ENCODE results near the gene NRAP.

Gene NRAP

DNA sequence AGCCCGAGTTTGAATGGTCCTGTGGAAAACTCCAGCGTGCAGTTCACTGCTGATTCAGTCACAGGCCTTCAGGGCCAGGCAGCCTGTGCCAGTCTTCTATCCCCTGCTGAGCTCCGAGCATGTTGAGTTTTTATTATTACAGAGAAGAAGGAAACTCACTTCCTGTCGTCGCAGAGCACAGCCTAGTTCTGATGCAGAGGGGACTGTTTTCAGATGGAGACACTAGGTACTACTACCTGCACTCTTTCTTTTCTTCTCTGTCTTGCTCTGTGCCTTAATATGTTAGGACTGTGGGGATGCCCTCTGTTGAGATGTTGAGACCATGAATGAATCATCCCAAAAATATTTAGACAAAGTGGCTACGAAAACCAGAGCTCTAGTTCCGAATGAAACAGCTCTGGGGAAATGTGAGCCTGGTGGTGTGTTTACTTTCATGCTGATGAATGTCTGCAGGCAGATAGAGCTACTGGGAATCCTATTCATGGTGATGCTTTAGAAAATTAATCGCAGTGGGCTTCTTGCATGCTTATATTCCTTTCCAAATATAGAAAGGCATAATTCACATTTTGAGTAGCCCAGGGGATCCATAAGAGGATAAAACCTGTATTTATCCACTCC, 45.5 kb upstream of the NRAP start (continued):
- TF ChIP-seq ZNF366 (tag by site-specific recombination; conservative IDR thresholded peaks at IDR 0.05) = 0 out of 2 replicates have a peak, but pooled peaks have one; percentile 20
- TF ChIP-seq, protein P1, sequence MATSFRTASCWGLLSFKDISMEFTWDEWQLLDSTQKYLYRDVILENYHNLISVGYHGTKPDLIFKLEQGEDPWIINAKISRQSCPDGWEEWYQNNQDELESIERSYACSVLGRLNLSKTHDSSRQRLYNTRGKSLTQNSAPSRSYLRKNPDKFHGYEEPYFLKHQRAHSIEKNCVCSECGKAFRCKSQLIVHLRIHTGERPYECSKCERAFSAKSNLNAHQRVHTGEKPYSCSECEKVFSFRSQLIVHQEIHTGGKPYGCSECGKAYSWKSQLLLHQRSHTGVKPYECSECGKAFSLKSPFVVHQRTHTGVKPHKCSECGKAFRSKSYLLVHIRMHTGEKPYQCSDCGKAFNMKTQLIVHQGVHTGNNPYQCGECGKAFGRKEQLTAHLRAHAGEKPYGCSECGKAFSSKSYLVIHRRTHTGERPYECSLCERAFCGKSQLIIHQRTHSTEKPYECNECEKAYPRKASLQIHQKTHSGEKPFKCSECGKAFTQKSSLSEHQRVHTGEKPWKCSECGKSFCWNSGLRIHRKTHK (tag by site-specific recombination; IDR thresholded peaks at IDR 0.05) = peak; percentile 93

DNA sequence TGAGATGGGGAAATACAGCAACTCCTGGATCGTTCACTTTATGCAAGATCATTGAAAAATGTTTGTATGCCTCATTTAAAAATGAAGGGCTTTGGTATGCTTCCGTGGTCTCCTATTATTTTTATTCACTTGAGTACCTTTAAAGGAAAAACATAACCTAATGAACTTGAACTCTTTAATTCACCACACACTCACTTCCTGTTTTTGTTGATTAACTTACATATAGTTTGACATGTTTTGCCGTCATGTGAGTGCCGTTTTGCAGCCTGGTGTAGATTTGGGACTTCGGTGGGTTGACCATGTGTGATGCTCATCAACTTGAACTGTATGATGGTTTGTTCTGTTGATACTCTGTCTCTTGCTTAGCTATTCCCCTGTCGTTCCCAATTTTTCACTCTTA, 44.8 kb upstream of the NRAP start:
- POLR2A ChIA-PET = interaction anchor here (0.7 kb wide), 1 partner anchor 30 kb away, joined by 3 read pairs; no protein-coding TSS in a partner anchor

More for the DNA sequence above, 44.8 kb upstream of the NRAP start:
- Histone ChIP-seq H3K36me3 (ENCODE audit: control insufficient read depth in 2 of 2, insufficient read depth in 1 of 2, low read length in 2 of 2) (no peaks in the 10 kb centered on the region), H3K9me3 (ENCODE audit: control insufficient read depth, insufficient read depth, low read depth, low read length) (no peaks in the 10 kb centered on the region), H3K4me3 (ENCODE audit: low read depth, low read length) (no peak overlapping the region), H3K4me1 (ENCODE audit: control insufficient read depth, insufficient read depth, low read length) (peaks cover 14% of the 10 kb centered on the region), H3K27ac (ENCODE audit: extremely low read depth, low read depth, low read length) (no peak overlapping the region)
- CTCF ChIA-PET = interaction anchor here (0.7 to 1.4 kb wide), 2 partner anchors 9 to 594 kb away, joined by 3 to 6 read pairs; no protein-coding TSS in a partner anchor
- TF ChIP-seq KLF8 (tag by site-specific recombination; IDR thresholded peaks at IDR 0.05) = no peak
- TF ChIP-seq ZNF37A (tag by site-specific recombination; IDR thresholded peaks at IDR 0.05) = no peak
- no peak for TF ChIP-seq GLI2 (tag by site-specific recombination; IDR thresholded peaks at IDR 0.05; ENCODE audit: borderline replicate concordance, low read depth)
- TF ChIP-seq ZNF664 (tag by site-specific recombination; IDR thresholded peaks at IDR 0.05) = no peak
- TF ChIP-seq, protein P2, sequence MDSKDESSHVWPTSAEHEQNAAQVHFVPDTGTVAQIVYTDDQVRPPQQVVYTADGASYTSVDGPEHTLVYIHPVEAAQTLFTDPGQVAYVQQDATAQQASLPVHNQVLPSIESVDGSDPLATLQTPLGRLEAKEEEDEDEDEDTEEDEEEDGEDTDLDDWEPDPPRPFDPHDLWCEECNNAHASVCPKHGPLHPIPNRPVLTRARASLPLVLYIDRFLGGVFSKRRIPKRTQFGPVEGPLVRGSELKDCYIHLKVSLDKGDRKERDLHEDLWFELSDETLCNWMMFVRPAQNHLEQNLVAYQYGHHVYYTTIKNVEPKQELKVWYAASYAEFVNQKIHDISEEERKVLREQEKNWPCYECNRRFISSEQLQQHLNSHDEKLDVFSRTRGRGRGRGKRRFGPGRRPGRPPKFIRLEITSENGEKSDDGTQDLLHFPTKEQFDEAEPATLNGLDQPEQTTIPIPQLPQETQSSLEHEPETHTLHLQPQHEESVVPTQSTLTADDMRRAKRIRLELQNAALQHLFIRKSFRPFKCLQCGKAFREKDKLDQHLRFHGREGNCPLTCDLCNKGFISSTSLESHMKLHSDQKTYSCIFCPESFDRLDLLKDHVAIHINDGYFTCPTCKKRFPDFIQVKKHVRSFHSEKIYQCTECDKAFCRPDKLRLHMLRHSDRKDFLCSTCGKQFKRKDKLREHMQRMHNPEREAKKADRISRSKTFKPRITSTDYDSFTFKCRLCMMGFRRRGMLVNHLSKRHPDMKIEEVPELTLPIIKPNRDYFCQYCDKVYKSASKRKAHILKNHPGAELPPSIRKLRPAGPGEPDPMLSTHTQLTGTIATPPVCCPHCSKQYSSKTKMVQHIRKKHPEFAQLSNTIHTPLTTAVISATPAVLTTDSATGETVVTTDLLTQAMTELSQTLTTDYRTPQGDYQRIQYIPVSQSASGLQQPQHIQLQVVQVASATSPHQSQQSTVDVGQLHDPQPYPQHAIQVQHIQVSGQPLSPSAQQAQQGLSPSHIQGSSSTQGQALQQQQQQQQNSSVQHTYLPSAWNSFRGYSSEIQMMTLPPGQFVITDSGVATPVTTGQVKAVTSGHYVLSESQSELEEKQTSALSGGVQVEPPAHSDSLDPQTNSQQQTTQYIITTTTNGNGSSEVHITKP (tag by site-specific recombination; IDR thresholded peaks at IDR 0.05) = no peak
- TF ChIP-seq ZNF274 (IDR thresholded peaks at IDR 0.05; ENCODE audit: low read length) = no peak
- no peak for TF ChIP-seq ZNF274 (tag by site-specific recombination; IDR thresholded peaks at IDR 0.05; ENCODE audit: borderline replicate concordance)
- TF ChIP-seq, protein P3, sequence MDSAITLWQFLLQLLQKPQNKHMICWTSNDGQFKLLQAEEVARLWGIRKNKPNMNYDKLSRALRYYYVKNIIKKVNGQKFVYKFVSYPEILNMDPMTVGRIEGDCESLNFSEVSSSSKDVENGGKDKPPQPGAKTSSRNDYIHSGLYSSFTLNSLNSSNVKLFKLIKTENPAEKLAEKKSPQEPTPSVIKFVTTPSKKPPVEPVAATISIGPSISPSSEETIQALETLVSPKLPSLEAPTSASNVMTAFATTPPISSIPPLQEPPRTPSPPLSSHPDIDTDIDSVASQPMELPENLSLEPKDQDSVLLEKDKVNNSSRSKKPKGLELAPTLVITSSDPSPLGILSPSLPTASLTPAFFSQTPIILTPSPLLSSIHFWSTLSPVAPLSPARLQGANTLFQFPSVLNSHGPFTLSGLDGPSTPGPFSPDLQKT (IDR thresholded peaks at IDR 0.05; ENCODE audit: borderline replicate concordance, low read depth, low read length) = no peak
- no peak for TF ChIP-seq HOXC10 (CRISPR knock-in tag; IDR thresholded peaks at IDR 0.05)
- TF ChIP-seq ZFHX2 (tag by site-specific recombination; conservative IDR thresholded peaks at IDR 0.05) = no peak
- TF ChIP-seq ZNF747 (tag by site-specific recombination; IDR thresholded peaks at IDR 0.05) = no peak
- TF ChIP-seq, protein P4, sequence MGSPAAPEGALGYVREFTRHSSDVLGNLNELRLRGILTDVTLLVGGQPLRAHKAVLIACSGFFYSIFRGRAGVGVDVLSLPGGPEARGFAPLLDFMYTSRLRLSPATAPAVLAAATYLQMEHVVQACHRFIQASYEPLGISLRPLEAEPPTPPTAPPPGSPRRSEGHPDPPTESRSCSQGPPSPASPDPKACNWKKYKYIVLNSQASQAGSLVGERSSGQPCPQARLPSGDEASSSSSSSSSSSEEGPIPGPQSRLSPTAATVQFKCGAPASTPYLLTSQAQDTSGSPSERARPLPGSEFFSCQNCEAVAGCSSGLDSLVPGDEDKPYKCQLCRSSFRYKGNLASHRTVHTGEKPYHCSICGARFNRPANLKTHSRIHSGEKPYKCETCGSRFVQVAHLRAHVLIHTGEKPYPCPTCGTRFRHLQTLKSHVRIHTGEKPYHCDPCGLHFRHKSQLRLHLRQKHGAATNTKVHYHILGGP (tag by site-specific recombination; IDR thresholded peaks at IDR 0.05) = no peak
- no peak for TF ChIP-seq ZFP37 (tag by site-specific recombination; IDR thresholded peaks at IDR 0.05)
- no peak for TF ChIP-seq ZNF776 (tag by site-specific recombination; IDR thresholded peaks at IDR 0.05; ENCODE audit: borderline replicate concordance)
- TF ChIP-seq ZNF23 (tag by site-specific recombination; IDR thresholded peaks at IDR 0.05; ENCODE audit: borderline replicate concordance) = no peak
- TF ChIP-seq, protein P5, sequence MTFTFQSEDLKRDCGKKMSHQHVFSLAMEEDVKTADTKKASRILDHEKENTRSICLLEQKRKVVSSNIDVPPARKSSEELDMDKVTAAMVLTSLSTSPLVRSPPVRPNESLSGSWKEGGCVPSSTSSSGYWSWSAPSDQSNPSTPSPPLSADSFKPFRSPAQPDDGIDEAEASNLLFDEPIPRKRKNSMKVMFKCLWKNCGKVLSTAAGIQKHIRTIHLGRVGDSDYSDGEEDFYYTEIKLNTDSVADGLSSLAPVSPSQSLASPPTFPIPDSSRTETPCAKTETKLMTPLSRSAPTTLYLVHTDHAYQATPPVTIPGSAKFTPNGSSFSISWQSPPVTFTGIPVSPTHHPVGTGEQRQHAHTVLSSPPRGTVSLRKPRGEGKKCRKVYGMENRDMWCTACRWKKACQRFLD (tag by site-specific recombination; IDR thresholded peaks at IDR 0.05) = no peak
- TF ChIP-seq TRIM28 (IDR thresholded peaks at IDR 0.05; ENCODE audit: borderline replicate concordance, low read length) = no peak

All from HEK293 (cell line).